Activated gamma-delta T cell treated with anti-CD3 and anti-CD28 coated beads, Interleukin-2, amount 50 U/mL, for 16 hours (primary cell): Measurements from ENCODE around the gene POMT1.

Experiments
- DNase-seq: peaks from one replicate; pipeline ENCODE4 v3.0.0-alpha.2; 2020; ENCODE audit warnings: low read depth

POMT1 gene

GRCh38 chr9:131476777-131477345, 25.9 kb upstream of the POMT1 start:
- DNase-seq: no peak

DNA sequence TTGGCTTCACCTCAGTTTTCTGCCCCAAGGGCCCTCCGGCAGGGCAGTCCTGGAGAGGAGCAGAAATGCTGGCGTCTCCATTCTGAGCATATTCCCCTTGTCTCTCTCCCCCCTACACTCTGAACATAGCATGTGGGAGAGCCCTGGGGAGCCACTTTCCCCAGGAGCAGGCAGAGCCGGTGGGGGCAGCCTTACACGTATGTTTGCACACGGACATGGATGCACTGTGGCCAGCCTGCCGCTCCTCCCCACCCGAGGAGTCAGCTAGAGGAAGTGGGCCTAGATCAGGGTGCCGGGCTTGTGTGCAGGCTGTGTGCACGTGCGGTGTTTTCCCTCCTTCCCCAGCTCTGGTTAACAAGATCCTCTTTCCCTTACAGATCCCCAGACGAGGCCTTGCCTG, 25.4 kb upstream of the POMT1 start:
- DNase-seq: no peak

- no peak for DNase-seq
These were observed 24.8 kb upstream of the POMT1 start for GRCh38 chr9:131477816-131478419.

DNA sequence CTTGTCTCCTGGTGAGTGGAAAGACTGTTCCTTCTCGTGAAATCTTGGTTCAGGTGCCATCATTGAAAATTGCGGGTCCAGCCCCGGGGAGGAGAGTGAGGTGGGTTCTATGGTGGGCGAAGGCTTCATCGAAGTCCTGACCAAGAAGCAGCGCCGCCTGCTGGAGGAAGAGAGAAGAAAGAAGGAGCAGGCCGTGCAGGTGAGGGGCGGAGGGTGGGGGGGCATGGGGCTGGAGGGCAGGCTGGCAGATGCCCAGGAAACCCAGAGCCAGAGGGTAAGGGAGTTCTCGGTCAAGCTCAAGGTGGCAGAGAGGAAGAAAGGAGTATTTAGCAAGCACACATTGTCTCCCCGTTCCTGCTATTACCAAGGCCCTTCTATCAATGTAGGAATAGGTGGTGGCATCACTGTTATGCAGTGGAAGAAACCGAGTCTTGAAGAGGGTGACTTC, 24.3 kb upstream of the POMT1 start:
- DNase-seq: peak; percentile 43

- no peak for DNase-seq
These were observed 23.8 kb upstream of the POMT1 start for GRCh38 chr9:131478911-131479310.

DNA sequence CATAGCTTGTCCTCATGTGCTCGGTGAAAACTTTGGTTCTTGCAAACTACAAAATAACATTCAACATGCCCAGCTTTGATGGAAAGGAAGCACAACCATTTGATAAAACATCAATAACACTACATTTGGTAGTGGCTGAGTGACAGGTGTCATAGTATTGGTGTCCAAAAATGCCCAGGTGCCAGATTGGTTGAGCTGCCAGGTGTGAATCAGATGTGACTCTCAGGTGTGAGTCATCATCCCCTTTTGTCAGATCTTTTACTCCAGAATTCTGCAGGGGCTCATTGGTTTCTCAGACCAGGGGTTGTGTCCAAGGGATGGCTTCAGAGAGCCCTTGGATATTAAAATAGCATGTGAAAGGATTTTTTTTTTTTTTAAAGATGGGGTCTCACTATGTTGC, 22.5 kb upstream of the POMT1 start:
- DNase-seq: no peak

DNA sequence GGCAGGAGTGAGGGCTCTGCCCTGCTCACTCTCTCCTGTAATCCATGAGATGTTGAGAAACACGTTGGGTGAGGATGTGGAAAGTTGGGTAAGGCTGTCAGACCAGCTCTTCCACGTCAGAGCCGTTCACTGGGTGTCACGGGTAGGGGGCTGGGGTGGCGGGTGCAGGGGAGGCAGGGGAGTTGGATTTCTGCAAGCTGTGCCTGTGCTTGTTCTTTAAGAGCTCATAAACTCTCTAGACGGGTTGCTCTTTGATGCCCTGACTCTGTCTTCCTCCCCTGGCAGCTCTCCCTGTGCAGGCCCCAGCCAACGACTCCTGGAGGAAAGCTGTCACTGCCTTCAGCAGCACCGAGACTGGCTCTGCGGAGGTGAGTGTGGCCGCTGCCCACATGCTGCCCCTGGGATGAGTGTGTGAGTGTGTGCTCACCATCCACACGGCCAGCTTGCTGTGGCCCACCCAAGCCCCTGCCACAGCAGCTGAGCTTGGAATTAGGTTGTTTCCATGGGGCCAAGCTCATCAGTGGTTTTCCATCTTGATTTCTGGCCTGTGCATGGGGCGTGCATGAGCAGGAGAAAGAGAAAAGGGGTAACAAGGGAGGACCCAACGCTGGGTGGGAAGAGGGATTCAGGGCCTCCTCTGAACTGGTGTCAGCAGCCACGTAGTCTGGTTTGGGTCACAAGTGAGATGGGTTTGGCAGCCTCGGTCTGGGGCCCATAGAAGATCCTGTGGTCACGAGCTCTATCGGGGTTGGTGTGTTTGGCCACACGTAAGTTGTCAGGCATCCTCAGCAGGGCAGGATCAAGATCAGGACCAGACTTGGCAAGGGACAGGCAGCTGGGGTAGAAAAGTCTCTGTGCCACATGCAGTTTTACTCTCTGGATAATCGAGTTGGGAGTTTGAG, 21.0 kb upstream of the POMT1 start:
- DNase-seq: no peak

- no peak for DNase-seq
These were observed 20.2 kb upstream of the POMT1 start for GRCh38 chr9:131482343-131483006.

DNA sequence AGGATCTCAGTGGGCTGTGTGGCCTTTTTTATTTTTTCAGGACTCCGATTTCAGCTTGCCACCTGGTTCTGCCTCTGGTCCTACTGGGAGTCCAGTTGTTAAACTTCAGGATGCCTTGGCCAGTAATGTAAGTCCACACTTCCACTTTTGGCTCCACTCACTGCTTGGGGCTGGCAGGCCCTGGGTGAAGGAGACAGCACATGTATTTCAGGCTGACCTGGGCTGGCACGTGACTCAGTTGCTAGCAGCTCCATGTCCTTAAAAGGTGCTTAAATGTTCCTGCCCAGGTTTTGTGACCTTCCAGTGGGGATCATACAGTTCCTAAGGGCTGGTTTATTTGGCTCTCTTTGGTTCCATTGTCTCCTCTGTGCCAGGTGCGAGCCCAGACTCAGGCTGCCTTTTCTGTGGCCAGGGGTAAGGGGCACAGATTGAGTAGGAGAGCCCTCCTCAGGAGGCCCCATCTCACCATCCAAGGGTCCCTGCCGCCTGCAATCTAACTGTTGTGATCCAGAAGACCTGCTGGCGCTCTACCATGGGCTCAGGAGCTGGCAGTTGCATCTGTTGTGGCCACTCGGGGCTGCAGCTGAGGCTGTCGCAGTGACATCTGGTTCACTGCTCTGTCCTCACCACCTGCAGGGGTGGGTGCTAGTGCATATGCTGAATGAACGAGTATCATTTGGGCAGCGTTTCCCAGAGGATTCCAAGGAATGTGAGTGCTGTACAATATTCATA, 19.2 kb upstream of the POMT1 start:
- no peak for DNase-seq

- DNase-seq: no peak
These were observed 18.7 kb upstream of the POMT1 start for GRCh38 chr9:131484051-131484445.

- DNase-seq: no peak
These were observed 18.0 kb upstream of the POMT1 start for GRCh38 chr9:131484560-131485185.

GRCh38 chr9:131485206-131485605, 17.5 kb upstream of the POMT1 start:
- no peak for DNase-seq

DNA sequence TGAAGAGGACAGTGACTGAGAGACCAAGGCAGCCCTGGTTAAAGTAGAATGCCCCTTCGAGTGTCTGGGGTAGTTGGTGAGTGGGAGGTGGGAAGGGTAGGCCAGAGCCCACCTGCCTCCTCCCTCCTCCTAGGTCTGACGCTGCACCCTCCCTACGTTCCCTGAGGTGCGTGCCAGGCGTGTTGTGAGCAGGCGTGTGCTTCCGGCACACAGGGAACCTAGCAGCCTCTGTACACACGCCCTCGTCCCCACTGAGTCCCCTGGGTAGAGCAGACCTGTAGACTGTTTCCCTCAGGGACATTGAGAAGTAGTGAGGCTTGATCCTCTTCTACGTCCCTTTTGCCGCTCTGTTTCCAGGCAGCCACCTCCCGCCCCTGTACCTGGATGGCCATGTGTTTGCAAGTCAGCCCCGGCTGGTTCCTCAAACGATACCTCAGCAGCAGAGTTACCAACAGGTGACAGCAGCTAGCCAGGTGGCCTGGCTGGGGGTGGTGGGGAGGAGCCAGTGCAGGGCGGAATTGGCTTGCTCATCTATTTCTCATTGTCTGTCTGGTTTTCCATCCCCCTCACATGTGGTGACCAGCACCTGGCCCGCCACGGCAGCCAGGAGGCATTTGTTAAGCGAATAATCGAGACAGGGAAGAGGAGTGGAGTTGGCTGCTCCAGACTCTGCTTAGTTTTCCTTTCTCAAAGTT, 16.8 kb upstream of the POMT1 start:
- no peak for DNase-seq

GRCh38 chr9:131487001-131487400, 15.7 kb upstream of the POMT1 start:
- no peak for DNase-seq

GRCh38 chr9:131487621-131488031, 15.1 kb upstream of the POMT1 start:
- no peak for DNase-seq

GRCh38 chr9:131490514-131490913, 12.2 kb upstream of the POMT1 start:
- no peak for DNase-seq

DNA sequence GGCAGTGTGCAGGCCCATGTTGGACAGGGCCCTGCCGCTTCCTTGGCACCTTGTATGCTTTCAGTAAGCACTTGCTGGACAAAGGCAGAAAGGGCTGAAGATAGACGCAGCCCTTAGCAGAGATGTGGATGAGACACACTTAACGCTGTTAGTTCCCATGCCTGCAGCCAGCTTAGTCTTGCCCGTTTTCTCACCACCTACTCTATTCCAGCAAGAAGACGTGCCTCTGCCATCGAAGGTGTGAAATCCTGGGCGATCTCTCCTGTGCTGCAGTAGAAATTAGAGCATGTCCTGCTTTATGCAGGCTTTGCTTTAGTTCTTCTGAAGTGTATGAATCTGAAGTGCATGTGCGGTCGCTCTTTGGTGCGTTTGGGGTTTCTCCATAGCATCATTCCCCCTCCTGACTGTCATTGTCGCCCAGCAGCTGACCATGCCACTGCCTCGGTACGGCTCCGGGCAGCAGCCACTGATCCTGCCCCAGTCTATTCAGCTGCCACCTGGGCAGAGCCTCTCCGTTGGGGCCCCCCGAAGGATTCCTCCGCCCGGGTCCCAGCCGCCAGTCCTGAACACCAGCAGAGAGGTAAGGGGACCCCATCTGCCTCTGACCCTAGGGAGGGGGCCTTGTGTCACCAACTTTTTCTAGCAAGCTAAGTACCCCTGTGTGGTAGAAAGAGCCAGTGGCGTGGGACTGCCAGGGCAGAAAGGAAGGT, 11.6 kb upstream of the POMT1 start:
- no peak for DNase-seq

DNA sequence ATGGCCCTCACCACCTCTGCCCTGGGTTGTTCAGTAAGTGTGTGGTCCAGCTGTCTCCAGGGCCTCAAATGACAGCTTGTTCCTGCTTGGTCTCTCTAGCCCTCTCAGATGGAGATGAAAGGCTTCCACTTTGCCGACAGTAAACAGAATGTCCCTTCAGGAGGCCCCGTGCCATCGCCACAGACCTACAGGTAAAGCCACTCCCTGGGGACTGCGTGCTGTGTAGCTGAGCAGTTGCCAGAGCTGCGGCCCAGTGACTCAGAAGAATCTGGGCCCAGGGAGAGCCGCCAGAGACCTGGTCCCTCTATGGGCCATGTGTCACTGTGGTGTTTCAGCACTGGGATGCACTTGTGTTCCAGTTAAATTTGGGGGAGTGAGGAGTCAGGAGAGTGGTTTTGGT, 10.6 kb upstream of the POMT1 start:
- DNase-seq: no peak

DNA sequence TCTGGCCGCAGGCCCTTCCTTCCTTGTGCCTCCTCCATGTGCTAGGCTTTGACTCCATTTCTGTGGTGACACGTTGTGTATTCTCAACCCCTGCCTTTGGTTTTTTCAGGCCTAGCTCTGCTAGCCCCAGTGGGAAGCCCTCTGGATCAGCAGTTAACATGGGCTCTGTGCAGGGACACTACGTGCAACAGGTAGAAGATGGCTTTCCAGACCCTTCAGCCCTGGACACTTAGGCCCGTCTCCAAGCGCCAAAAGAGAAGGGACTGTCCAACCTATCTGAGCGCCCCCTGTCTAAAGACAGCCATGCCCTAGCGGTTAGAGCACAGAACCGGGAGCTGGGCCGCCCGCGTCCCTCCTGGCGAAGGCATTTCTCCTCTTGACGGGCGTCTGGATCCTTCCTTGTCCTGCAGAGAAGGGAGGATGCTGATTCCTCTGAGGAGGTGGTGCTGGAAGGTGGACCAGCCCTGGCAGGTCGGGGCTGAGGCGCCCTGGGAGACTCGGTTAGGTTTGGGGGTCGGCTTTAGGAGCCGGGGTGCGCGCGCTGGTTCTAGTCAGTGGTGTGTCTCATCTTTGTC, 8.3 kb upstream of the POMT1 start:
- no peak for DNase-seq

DNA sequence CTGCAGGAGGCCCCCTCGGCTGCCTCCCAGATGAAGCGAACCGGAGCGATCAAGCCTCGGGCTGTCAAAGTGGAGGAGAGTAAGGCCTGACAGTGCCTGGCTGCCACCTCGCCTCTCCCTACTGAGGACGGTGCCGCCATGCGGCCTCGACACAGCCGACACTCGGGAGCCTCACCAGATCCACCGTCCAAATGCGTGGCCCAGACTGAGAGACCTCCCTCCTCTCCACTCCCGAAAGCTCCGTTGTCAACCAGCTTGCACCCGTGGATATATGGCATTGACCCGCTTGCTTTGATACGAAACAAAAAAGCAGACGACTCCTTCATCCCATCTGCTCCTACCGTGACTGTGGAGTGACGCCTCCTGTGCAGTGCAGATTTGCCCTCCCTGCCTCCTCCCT, 6.9 kb upstream of the POMT1 start:
- no peak for DNase-seq
